Fibroblast of skin of abdomen (primary cell): Measurements from ENCODE around the gene RNF208.
A peak's percentile ranks its signal among the peaks of the same experiment; 100 is the strongest.

ENCODE experiments used
- DNase-seq: peaks from one replicate; pipeline ENCODE4 v3.0.0-alpha.2; 2013

The RNF208 gene

DNA sequence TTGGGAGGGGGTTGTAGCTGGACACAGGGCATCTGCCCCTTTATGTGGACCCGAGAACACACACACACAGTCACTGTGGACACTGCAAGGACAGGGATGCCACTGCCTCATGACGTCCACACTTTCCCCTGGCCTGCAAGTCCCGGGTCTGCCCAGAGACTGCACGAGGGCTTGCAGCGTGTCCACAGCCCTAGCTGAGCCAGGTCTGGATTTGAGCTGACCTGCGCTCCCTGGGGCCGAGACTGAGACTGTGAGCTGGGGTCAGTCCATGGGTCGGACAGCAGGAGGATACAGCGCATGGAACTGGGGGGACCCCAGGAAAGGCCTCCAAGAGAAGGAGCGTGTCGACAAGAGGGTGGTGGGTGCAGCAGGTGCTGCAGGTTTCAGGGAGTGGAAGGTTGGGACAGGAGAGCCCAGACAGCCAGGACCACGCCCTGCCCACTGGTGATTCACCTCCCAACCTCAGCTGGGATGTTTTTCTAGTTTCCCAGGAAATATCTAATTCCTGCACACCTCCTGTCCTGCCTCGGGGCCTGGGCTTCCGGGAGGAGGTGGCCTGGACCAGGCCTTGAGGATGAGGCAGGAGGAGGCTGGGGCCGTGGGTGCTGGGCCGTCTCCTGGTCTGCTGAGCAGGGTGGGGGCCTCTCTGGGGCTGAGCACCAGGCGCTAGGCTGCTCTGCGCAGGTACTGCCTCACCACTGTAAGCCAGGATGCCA, 4.5 kb upstream of the RNF208 start:
- no peak for DNase-seq

DNA sequence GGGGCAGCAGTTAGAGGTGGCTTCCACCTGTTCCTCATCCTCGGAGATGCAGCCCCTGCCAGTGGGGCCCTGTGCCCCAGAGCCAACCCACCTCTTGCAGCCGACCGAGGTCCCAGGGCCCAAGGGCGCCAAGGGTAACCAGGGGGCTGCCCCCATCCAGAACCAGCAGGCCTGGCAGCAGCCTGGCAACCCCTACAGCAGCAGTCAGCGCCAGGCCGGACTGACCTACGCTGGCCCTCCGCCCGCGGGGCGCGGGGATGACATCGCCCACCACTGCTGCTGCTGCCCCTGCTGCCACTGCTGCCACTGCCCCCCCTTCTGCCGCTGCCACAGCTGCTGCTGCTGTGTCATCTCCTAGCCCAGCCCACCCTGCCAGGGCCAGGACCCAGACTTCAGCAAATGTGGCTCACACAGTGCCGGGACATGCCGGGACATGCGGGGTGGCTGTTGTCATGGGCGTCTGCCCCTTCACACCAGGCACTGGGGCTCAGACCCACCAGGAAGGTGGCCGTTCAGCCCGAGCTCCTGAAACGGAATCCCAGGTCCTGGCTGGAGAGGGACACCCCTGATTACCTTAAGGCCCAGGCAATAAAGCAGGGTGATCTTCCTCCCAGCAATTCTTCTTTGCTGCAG, 3.8 kb upstream of the RNF208 start:
- no peak for DNase-seq

DNA sequence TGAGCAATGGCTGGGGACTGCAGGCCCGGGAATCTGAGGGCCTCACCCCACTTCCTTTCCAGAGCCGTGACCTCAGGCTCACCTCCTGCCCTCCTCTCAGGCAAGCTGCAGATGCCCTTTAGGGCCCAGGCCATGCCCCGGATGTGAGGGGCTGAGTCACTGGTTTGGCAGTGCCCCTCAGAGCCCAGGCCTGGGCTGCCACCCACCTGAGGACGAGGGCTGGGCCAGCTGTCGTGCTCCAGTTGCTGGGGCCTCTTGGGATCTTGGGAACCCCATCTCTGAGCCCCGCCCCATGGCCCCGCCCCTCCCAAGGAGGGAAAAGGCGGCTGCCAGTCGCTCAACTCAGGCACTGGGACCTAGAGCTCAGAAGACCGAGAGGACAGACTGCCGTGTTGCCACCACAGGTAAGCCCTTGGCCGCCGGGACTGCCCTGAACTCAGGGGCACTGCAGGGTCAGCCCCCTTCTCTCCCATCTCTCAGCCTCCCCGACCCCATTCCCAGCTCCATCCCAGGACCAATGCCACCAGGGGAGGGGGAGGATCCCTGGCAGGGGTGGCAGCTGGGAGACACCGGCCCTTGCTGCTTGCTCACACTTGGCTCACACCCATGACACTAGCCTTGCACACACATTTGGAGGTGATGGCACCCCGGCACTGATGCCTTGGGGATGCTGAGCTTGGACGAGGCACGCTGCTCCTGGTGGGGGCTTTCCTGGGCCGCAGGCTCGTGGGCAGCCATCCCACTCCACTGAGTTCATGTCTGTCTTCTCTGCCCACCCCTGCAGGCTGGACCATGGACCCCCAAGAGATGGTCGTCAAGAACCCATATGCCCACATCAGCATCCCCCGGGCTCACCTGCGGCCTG, 3.0 kb upstream of the RNF208 start, which contains the start of gene CYSRT1:
CYSRT1 (plus strand) TSS at position 345 of the 865 bp plus-strand sequence; CDS start at position 793, 448 bp downstream.
- DNase-seq: no peak

DNA sequence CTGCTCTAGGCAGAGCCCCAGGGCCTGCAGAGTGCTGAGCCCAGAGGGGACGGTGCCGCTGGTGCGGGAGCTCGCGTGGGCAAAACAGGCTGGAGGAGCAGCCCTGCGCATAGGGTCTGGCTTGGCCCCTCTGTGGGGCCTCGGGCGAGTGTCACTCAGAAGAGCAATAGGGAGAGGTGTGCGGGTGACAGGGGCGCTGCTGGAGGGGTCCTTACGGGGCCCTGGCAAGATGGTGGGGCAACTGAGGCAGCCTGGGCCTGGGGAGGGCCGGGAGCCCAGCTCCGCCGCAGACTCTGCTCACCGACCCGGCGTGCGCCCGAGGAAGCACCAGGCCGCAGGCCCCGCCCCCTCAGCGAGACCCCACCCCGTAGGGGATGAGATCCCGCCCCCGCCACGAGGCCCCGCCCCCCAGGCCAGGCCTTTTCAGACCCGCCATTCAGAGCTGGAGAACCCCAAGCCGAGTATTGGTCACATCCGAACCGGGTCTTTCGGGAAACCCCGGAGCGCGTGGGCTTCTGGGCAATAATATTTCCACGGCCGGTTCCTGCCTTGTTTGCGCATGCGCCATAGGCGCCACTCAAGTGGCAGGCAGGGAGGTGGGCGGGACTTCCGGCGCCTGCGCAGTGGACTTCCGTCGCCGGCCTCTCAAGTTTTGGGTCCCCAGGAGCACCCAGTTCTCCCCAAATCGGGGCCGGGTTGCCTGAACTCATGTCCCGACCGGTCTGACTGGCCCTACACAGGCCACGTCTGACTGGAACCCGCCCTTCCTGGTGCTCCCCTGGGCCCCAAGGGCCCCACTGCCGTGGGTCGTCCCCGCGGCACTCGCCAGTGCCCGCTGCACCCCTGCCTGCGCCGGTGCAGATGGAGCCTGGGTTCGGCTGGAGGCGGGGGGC, 1.3 kb upstream of the RNF208 start:
- peak; percentile 99 for DNase-seq

DNA sequence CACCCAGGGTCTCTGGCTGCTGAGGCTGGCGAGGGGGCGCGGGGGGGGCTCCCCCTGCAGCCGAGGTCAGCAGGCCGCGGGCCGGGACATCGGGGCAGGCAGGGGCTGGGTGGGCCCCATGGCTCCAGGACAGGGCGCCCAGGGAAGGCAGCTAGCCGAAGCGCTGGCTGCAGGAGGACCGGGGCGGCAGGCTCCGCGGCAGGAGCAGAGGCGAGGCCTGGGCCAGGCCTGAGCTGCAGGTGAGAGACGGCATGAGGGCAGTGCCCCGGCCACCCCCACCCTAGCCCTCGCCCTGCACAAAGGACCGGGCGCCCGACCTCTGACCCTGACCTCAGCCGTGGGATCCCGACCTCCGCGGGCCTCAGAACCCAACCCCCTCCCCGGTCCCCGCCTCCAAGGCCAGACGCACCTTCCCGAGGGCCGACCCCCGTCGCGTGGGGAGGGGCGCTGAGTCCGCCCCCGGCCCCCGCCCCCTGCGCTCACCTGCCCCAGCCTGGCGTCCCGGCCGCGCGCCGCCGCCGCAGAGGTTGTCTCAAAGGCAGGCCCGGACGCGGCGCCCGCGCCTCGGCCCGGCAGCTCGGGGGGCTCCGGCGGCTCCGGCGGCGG, 431 bp downstream of the RNF208 start:
- DNase-seq: no peak

DNA sequence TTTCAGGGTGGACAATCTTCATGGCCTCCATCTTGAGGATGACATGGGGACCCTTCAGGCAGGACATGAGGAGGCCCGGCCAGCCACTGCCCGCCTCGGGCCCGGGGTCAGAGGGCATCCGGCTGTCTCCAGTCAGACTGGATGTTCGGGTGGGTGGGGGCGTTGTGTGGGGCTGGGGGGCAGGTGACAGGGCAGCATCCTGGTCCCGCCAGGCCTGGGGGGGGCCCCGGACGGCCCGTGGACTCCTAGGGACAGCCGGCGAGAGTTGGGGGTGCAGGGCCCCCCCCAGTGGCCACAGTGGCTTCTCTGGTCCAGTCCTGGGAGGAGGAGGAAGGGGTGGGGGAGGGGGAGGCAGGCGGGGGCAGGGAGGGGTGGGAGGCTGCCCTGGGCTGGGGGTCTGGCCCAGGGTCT, 940 bp downstream of the RNF208 start:
- no peak for DNase-seq

DNA sequence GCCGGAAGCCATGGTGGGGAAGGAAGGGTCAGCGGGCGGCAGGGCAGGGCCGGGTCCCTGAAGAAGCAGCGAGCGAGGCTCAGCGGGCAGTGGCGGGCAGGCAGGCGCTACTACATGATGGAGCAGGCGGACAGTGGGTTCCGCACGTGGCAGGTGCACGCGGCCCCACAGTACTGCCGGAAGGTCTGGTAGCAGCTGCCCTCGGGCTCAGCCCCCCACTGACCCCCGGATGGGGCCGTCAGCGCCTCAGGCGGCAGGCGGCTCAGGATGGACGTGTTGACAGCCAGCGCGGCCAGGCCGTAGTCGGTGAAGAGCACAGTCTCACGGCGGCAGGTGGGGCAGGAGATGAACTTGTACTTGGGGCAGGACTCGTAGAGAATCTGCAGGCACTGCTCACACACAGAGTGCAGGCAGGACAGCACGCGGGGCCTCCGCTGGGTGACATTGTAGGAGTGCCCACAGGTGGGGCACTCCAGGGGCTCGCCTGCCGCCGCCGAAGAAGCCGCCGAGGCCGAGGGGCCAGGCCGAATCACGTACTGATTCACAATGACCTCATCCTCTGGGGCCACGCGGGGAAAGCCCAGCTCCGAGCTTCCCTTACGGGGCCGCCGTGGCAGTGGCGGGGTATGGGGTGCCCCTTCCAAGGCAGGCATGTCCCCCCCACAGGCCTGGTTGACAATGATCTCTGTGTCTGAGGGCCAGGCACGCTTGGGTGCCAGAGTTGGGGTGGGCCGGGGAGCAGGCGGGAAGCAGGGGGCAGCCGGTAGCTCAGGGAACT, 1.5 kb downstream of the RNF208 start:
- no peak for DNase-seq

DNA sequence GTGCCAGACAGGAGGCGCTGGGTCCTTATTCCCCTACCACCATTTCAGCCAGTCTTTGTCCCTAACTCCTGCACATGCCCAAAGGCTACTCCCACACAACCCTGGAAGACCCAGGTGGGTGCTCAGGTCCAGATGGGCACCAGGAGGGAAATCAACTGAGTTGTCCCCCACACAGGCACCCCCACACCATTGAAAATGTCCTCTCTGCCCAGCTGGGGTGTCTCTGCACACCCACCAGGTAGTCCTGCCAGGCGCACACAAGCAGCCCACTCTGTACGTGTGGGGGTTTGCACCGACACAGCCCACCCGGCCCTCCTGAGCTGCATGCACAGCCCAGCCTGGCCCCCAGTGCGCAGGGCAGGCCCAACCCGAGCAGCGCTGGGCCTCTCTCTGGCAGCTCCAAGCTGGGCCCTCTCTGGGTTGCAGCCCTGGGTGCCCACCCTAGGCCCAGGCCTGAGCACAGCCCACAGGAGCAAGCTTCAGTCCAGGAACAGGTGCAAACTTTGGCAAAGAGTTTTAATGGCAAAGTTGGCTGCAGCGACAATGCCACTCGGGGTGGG, 2.2 kb downstream of the RNF208 start:
- no peak for DNase-seq

DNA sequence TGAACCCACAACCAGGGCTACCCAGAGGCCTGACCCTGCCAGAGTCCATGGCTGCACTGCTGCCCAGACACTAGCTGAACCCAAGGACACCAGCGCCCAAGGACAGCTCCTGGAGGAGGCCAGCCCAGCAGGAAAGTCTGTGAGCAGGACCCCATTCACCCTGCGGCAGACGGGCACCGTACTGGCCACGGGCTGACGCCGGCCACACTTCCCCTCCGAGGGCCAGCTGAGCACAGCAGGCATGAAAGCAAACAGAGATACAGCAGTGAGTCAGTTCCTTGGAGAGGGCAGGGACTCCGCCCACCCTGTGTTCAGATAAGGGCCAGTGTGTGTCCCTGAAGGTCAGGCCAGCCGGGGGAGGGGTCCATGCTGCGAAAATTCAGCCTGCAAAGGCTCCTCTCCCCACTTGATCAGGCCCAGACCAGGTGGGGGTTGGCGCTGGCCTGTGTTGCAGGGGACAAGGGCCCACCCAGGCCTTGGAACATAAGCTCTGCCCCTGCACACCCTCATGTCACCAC, 3.2 kb downstream of the RNF208 start:
- no peak for DNase-seq

DNA sequence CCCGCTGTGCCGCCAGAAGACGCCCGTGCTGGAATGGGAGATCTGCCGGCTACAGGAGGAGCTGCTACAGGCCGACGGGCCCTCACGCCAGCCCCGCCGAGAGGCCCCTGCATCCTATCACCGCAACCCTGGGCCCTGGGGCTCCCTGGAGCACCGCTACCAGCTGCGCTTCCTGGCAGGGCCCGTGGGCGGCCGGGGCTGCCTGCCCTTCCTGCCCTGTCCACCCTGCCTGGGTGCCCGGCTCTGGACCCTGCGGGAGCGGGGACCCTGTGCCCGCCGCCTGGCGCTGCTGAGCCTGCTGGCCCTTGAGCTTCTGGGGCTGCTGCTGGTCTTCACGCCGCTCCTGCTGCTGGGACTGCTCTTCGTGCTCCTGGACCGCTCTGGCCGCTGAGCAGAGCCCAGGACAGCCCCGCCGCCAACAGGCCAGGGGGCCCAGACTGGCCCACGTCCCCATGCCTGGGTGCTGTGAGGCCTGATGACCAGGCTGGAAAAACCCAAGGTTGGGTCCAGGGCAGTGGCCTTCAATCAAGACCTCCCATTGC, 3.8 kb downstream of the RNF208 start:
- no peak for DNase-seq

DNA sequence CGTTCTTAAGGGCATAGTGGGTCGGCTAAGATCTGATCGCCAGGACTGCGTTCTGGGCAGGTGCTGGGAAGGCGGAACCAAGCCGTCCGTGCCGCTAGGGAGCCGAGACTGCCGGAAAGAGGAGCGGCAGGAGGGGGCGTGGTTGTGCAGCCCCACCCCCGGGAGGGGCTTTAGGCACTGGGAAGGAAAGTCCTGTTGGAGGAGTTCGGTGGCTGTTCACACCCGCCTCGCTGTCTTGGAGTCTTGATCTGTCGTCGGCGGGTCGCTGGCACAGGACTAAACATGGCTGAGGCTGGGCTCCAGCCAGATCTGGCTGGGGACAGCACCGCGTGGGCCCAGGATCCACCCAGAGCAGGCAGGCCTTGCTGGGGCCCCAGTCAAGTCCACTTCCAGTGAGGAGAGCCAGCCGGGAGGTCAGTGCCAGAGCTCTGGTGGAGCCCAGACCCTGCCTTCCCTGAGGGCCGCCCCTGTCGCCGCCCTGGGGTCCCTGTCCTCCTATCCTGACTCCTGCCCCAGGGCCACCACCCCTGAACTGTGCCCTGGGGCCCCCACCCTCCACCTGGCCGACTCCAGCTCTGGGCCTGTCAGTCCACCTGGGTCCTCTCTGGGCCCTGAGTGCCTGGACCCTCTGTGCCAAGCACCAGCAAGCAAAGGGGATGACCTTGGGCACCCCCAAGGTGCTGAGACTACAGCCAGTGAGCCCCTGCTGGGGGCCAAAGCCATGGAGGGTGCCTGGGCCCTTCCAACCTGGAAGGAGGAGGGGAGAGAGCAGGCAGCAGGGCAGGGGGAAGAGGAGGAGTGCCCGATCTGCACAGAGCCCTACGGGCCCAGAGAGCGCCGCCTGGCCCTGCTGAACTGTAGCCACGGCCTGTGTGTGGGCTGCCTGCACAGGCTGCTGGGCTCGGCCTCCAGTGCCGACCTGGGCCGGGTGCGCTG, 4.5 kb downstream of the RNF208 start:
- DNase-seq: no peak

DNA sequence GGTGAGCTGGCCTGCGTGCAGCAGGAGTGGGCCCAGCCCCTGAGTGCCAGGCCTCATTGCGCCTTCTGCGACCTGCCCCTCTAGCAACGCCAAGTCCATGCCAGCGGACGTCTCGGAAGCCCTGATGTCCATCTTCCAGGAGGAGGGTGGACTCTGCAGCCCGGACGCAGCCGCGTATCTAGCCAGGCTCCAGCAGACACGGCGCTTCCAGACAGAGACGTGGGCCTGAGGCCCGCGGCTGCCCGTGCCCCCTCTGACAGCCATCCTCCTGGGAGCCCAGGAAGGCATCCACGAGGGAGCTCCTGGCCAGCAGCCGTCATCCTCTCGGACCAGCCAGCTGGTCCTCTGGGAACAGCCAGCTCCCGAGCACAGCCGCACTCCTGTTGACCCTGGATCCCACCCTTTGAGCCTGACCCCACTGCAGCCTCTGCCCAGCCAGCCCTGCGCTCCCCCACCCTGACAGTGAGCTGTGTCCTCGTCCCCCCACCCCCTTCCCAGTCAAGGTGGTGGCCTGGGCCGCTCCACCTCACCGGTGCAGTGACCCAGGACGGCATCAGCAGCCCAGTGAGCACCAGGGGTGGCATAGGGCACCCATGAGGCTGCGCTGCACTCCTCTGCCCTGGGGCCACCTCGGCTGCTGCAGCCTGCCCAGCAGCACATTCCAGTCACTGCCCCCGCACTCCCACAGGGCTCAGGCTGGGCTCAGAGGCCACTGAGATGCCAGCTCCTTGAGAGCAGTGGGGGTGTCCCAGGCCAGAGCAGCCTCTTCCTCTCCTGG, 5.7 kb downstream of the RNF208 start:
- DNase-seq: no peak

DNA sequence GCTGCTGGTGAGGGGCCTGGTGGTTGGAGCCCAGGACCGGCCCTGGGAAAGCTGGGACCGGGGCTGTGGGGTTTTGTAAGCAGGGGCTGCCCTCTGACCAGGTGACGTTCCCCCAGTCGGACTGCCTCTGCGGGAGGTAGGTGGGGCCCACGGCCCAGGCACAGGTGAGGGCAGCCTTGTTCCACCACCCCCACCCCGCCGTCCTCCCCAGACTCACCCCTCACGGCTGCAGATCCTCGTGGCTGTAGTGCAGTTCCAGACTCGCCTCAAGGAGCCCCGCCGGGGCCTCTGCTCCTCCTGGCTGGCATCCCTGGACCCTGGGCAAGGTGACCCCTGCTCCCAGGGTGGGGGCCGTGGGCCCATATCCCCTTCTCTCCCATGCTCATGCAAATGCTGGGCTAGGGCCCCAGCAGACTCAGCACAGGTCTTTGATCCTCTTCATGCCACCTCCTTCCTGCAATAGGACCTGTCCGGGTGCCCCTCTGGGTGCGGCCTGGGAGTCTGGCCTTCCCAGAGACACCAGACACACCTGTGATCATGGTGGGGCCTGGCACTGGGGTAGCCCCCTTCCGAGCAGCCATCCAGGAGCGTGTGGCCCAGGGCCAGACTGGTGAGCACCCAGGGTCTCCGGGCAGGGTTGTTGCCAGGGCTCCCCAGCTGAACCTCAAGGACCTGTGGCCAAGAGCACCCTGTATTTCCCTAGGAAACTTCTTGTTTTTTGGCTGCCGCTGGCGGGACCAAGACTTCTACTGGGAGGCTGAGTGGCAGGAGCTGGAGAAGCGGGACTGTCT, 6.6 kb downstream of the RNF208 start:
- DNase-seq: no peak

DNA sequence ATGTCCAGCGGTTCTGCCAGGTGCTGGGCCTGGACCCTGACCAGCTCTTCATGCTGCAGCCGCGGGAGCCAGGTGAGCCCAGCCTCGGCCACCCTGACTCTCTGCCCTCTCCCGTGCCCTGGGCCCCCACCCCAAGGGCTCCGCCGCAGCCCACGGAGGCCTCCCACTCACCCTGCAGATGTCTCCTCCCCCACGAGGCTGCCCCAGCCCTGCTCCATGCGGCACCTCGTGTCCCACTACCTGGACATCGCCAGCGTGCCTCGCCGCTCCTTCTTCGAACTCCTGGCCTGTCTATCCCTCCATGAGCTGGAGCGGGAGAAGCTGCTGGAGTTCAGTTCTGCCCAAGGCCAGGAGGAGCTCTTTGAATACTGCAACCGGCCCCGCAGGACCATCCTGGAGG, 7.4 kb downstream of the RNF208 start:
- no peak for DNase-seq

DNA sequence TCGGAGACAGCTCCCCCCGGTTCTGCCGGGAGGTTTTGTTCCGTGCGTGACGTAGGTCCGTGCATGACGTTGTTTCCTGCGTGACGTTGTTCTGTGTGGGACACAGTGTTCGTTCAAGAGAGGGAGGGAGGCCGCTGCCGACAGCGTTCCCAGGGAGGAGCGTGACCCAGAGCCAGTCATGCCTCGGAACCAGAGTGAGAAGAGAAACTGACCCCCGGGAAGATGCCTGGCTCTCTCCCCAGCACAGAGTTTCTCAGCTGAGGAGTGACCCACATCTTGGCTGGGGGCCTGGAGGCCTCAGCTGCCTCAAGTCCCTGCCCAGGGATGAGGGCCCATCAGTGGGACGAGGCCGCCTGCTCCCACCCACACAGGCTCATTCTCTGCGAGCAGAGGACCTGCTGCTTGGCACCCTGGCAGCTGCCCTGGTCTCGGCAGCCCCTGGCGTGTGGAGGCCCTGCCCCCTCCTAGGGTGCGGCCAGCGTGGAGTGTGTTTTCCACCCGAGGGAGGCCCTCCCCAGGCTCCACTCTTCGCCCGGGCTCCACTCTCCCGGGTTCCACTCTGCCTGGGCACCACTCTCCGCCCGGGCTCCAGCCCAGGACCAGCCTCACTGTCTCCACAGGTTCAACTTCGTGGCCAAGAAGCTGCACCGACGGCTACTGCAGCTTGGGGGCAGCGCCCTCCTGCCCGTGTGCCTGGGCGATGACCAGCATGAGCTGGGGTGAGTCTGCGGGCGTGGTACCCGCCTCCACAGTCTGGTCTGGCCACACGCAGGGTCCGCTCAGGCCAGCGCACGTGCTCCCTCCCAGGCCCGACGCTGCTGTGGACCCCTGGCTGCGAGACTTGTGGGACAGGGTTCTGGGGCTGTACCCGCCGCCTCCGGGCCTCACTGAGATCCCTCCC, 8.6 kb downstream of the RNF208 start:
- DNase-seq: no peak

DNA sequence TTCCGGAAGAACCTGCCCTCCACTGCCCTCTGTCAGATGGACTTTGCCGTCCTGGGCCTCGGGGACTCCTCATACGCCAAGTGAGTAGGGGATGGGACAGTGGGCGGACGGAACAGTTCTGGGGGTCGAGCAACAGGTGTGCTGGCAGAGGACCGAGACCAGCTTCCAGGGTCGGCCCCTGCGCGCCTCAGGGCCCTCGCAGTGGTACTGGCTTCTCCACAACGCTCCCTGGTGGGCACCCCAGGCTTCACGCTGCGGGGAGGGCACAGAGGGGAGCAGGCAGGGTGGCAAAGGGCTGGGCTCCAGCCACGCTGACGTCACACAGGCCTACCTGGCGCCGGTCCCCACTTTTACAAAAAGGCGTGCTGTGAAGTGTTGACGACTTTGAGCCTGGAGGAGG, 9.5 kb downstream of the RNF208 start:
- no peak for DNase-seq
